ENCODE results near the gene CNNM3. TPM values are rescaled to one million over a fixed set of nuclear protein-coding genes. Genes with fewer than 3 reads are reported as not detected.

CNNM3 gene
- total RNA-seq, 1 donor from 2014 or later, result 14.7 TPM

- H3K4me1 Mint-ChIP-seq (ENCODE audit: unreplicated experiment), result peaks cover 6% of the 10 kb centered on the region
- no peaks in the 10 kb centered on the region for H3K9me3 Mint-ChIP-seq (ENCODE audit: unreplicated experiment)
- H3K27ac Mint-ChIP-seq (ENCODE audit: unreplicated experiment), result no peak overlapping the region
- H3K27me3 Mint-ChIP-seq (ENCODE audit: unreplicated experiment), result peaks cover 2% of the 10 kb centered on the region
- no peak overlapping the region for H3K4me3 Mint-ChIP-seq (ENCODE audit: unreplicated experiment)
- no peak for DNase-seq (ENCODE audit: low spot score)
- H3K36me3 Mint-ChIP-seq (ENCODE audit: low read depth, unreplicated experiment), result no peaks in the 10 kb centered on the region
- no peak for TF ChIP-seq CTCF (IDR thresholded peaks at IDR 0.05; ENCODE audit: unreplicated experiment)
Measured at GRCh38 chr2:96808176-96808837, 7.8 kb upstream of the CNNM3 start.

- H3K4me3 Mint-ChIP-seq (ENCODE audit: unreplicated experiment), result no peak overlapping the region
- DNase-seq (ENCODE audit: low spot score), result no peak
- H3K27ac Mint-ChIP-seq (ENCODE audit: unreplicated experiment), result no peak overlapping the region
- H3K4me1 Mint-ChIP-seq (ENCODE audit: unreplicated experiment), result peaks cover 6% of the 10 kb centered on the region
- TF ChIP-seq CTCF (IDR thresholded peaks at IDR 0.05; ENCODE audit: unreplicated experiment), result no peak
- H3K27me3 Mint-ChIP-seq (ENCODE audit: unreplicated experiment), result no peaks in the 10 kb centered on the region
- H3K9me3 Mint-ChIP-seq (ENCODE audit: unreplicated experiment), result no peaks in the 10 kb centered on the region
- no peaks in the 10 kb centered on the region for H3K36me3 Mint-ChIP-seq (ENCODE audit: low read depth, unreplicated experiment)
Measured at GRCh38 chr2:96809216-96809882, 6.7 kb upstream of the CNNM3 start.

GRCh38 chr2:96809951-96810782, 5.9 kb upstream of the CNNM3 start:
- Mint-ChIP-seq H3K27me3 (ENCODE audit: unreplicated experiment) (no peaks in the 10 kb centered on the region), H3K36me3 (ENCODE audit: low read depth, unreplicated experiment) (no peaks in the 10 kb centered on the region), H3K4me3 (ENCODE audit: unreplicated experiment) (no peak overlapping the region), H3K9me3 (ENCODE audit: unreplicated experiment) (no peaks in the 10 kb centered on the region), H3K4me1 (ENCODE audit: unreplicated experiment) (peaks cover 6% of the 10 kb centered on the region), H3K27ac (ENCODE audit: unreplicated experiment) (no peak overlapping the region)
- TF ChIP-seq CTCF (IDR thresholded peaks at IDR 0.05; ENCODE audit: unreplicated experiment), result no peak
- DNase-seq (ENCODE audit: low spot score), result no peak

- TF ChIP-seq CTCF (IDR thresholded peaks at IDR 0.05; ENCODE audit: unreplicated experiment), result no peak
- Mint-ChIP-seq H3K4me3 (ENCODE audit: unreplicated experiment) (no peak overlapping the region), H3K27ac (ENCODE audit: unreplicated experiment) (no peak overlapping the region), H3K27me3 (ENCODE audit: unreplicated experiment) (no peaks in the 10 kb centered on the region), H3K9me3 (ENCODE audit: unreplicated experiment) (no peaks in the 10 kb centered on the region), H3K36me3 (ENCODE audit: low read depth, unreplicated experiment) (no peaks in the 10 kb centered on the region), H3K4me1 (ENCODE audit: unreplicated experiment) (peaks cover 6% of the 10 kb centered on the region)
- no peak for DNase-seq (ENCODE audit: low spot score)
Measured at GRCh38 chr2:96810783-96811192, 5.3 kb upstream of the CNNM3 start.

Measured in endothelial cell (in vitro differentiated cells).